GM13977 (cell line): ENCODE results near the gene CPNE4.
A peak's percentile ranks its signal among the peaks of the same experiment; 100 is the strongest.

Experiments used
- DNase-seq: peaks from one replicate; pipeline ENCODE4 v3.0.0; 2012; ENCODE audit warnings: low spot score
- in situ Hi-C: fragments of 300-500 bp; cut with MboI; formaldehyde crosslinking; loops from one replicate; pipeline ENCODE4 v1.12.0; 2022; ENCODE audit warnings: low sequenced_read_pairs, low pct_unique_long_range_greater_than_20kb, mixed read lengths, inconsistent platforms; ENCODE audit not compliant: unreplicated experiment
- TF ChIP-seq, protein P1 (sequence below): IDR thresholded peaks from 2 replicates; pipeline ENCODE4 v1.5.1; 2012; ENCODE audit warnings: mild to moderate bottlenecking, control low read depth; ENCODE audit not compliant: insufficient read depth; ENCODE audit errors: extremely low read depth, missing control alignments

The CPNE4 gene

GRCh38 chr3:131725414-131725813 lies 309.4 kb downstream of the CPNE4 start:
- DNase-seq, result no peak
- TF ChIP-seq, protein P1, sequence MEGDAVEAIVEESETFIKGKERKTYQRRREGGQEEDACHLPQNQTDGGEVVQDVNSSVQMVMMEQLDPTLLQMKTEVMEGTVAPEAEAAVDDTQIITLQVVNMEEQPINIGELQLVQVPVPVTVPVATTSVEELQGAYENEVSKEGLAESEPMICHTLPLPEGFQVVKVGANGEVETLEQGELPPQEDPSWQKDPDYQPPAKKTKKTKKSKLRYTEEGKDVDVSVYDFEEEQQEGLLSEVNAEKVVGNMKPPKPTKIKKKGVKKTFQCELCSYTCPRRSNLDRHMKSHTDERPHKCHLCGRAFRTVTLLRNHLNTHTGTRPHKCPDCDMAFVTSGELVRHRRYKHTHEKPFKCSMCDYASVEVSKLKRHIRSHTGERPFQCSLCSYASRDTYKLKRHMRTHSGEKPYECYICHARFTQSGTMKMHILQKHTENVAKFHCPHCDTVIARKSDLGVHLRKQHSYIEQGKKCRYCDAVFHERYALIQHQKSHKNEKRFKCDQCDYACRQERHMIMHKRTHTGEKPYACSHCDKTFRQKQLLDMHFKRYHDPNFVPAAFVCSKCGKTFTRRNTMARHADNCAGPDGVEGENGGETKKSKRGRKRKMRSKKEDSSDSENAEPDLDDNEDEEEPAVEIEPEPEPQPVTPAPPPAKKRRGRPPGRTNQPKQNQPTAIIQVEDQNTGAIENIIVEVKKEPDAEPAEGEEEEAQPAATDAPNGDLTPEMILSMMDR, result no peak
- in situ Hi-C loops, result no loop called here

DNA sequence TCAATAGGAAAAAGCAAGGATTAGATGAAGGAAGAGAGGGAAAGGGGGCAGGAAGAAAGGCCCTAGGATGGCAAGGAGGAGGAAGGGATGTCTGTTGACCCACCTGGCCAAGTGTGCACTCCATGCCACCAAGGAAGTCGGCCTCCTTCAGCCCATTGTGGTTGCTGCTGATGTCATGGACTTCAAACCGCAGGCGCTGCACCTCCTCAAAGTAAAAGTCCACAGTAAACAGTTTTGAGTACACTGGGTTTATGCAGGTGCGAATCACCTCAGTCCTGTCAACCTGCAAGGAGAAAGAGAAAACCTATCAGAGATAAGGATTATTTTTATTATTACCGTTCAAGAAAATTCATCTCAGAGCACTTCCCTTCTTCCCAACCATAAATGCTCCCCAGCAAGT lies 311.5 kb downstream of the CPNE4 start:
- in situ Hi-C loops, result no loop called here
- TF ChIP-seq, protein P1, result no peak
- DNase-seq, result no peak

DNA sequence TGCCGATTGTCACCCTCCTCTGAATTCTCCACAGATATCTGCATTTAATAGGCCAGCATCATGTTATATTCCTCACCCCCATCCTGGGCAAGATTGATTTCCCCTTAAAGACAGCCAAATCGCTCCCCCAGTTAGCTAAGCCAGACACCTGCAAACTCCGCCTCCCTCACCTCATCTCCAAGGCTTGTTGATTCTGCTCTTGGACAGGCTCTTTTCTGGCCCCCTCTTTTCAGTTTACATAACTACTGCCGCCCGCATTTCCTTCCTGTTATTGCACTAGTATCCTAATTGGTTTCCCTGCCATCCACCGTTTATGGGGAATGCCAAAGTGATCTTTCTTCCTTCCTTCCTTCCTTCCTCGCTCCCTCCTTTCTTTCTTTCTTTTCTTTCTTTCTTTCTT lies 317.3 kb downstream of the CPNE4 start:
- no peak for DNase-seq
- in situ Hi-C loops, result no loop called here
- TF ChIP-seq, protein P1, result no peak

- in situ Hi-C loops, result no loop called here
- no peak for DNase-seq
Observed at GRCh38 chr3:131716943-131717342, 317.9 kb downstream of the CPNE4 start.

DNA sequence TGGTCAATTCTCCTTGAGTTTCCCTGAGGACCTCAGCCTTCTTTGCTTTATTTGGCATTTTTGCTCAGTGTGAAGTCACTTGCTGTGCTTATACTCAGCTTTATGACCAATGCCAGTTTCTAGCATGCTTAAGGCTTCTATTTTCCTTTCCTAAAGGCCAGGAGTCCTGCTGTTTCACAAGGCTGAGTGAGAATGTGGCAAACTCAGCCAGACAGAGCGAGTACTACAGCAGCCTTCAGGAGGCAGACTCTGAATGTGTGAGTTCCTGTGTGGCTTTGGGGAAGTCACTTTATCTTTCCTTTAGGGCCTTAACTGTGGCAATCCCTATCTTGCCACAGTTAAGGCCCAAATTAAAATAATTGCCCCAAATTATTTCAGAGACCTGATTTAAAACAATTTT lies 318.8 kb downstream of the CPNE4 start:
- no peak for DNase-seq
- in situ Hi-C loops, result no loop called here
- TF ChIP-seq, protein P1, result no peak

More at GRCh38 chr3:131716943-131717342, 317.9 kb downstream of the CPNE4 start:
- TF ChIP-seq, protein P1, result no peak

GRCh38 chr3:131714585-131715220 lies 320.1 kb downstream of the CPNE4 start:
- peak; percentile 60 for DNase-seq
- in situ Hi-C loops, result no loop called here
- TF ChIP-seq, protein P1, result no peak
